ENCODE results near the gene SRPK1.
"Not testable (repeated sequence)": the region's sequence is repeated elsewhere in the genome, so short reads cannot be mapped to it uniquely, and the experiment has no call there.

The SRPK1 gene

DNA sequence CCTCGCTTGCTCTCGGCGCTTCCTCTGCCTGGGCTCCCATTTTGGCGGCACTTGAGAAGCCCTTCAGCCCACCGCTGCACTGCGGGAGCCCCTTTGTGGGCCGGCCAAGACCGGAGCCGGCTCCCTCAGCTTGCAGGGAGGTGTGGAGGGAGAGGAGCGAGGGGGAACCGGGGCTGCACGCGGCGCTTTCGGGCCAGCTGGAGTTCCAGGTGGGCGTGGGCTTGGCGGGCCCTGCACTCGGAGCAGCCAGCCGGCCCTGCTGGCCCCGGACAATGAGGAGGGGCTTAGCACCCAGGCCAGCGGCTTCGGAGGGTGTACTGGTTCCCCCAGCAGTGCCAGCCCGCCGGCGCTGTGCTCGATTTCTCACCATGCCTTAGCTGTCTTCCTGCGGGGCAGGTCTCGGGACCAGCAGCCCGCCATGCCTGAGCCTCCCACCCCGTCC, 10.2 kb upstream of the SRPK1 start:
- no peak for DNase-seq (ENCODE audit: low read depth)

DNA sequence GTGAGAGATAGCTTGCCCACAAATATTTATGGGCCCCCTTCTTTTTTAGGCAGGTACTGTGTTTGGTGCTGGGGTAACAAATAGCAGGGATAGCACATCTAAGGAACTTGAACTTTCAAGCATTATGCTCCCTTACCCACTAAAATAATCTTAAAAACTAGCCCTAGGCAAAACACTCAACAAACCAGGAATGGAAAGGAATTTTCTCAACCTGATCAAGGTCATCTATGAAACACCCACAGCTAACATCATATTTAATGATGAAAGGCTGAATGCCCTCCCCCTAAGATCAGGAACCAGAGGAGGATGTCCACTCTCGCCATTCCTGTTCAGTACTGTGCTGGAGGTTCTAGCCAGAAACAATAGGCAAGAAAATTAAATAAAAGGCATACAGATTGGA, 8.7 kb upstream of the SRPK1 start:
- no peak for DNase-seq (ENCODE audit: low read depth)

DNA sequence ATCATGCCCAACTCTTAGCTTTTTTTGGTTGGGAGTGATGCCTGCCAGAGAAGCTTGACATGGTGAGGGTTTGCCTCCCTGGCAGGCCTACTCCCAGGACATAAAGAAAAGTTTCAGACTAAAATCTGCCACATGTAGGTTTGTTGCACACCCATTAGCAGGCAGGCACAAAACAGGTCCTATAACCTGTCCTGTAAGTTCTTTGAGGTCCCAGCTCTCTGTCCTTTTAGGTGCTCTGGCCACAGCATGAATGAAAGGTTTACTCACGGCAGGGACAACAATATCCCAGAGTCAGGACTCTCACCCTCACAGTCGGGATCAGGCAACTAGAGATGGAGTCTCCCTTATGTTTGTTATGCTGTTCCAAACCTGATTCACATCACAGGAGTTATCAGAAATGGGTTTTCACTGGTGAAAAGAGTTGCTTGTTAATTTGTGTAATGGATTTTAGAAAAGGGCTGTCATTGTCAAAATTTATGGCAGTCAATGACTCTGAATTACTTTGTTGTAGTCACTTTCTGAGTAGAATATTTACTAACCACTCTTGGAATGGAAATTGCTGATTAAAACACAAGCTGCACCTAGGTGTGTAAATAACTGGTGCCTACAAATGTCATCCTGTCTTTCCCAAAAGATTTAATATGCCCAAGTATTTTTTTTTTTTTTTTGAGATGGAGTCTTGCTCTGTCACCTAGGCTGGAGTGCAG, 5.8 kb upstream of the SRPK1 start:
- no peak for DNase-seq (ENCODE audit: low read depth)

DNA sequence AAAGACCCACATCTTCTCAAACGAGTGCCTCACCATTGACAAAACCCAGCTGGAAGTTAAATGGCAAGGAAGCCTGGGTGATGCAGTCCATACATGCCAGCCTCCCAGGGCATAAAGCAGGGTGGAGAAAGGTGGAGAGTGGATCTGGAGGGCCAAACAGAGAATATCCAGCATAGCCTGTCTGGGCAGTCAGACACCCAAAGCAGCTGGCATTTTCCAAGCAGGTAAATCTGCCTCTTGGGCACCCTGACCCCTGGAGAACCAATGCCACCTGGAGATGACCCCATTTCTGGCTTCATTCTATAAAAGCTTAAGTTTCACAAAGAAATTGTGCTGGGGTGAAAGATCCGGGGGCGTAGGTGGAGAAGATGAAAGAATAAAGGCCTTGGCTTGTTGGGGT, 5.1 kb upstream of the SRPK1 start:
- DNase-seq (ENCODE audit: low read depth) = no peak

DNA sequence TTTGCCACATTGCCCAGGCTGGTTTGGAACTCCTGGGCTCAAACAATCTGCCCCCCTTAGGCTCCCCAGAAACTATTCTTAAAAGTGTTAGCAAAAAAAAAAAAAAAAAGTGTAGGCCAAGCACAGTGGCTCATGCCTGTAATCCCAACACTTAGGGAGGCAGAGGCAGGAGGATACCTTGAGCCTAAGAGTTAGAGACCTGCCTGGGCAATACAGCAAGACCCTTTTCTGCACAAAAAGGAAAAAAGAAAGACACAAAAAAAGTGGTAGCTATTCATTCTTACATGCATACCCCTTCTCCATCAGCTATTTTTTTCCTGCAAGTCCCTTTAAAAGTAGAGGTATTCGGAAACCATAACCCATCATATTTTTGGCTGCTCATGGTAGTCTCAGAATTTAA, 3.2 kb upstream of the SRPK1 start:
- DNase-seq (ENCODE audit: low read depth) = no peak

DNA sequence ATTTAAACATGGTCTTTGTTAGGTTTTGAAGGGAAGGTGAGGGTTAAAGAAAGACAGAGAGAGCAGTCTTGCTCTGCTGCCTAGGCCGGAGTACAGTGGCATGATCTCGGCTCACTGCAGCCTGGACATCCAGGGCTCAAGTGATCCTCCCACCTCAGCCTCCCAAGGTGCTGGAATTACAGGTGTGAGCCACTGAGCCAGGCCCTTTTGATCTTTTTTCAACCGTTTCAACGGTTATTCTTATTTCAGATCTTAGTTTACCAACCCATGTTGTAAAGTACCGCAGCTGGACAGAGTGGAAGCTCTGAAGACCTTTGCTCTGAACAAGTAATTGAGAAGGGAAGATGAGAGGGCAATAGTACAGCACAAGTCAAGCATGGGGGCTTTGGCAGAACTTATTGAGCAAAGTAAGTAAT, 1.2 kb upstream of the SRPK1 start:
- DNase-seq (ENCODE audit: low read depth) = no peak

DNA sequence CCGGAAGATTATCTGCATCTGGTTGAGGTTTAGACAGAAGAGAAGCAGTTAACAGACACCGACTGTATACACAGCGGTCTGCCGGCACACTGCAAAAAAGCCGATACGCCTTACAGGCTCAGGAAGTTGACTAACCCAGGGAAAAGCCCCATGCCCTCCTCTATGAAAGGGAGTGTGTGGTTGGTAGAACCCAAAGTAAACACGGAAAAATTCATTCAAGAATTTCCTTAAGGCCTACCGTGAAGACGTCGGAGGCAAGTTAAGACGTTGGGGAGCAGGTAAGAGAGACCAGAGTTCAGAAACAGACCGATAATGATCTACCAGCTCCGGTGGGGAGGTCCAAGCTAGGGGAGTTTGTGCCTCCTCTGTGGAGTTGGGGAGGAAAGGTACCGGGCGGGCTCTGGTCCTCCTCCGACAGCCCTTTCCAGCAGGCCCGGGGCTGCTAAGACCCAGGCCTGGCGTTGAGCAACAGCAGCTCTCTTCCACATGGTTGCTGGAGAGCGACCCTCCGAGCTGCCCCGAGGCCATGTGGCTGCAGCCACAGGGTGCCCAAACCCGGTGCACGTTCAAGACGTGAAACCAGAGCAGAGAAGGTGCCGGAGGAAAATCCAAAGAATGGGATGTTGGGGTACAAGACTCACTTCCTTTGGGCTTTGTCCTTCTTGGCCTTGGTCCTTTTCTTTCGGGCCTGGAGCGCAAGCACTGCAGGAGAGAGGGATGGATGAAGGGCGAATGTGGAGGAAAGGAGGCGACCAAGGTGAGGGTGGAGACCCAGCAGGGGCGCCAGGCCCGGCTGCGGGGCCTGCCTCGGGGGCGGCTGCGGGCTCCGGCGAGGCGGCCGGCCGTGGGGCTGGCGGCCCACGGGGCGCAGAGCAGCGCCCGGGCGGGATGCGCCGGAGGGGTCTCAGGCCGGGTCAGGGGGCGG, 809 bp downstream of the SRPK1 start:
- peak; percentile 13 for DNase-seq (ENCODE audit: low read depth)

DNA sequence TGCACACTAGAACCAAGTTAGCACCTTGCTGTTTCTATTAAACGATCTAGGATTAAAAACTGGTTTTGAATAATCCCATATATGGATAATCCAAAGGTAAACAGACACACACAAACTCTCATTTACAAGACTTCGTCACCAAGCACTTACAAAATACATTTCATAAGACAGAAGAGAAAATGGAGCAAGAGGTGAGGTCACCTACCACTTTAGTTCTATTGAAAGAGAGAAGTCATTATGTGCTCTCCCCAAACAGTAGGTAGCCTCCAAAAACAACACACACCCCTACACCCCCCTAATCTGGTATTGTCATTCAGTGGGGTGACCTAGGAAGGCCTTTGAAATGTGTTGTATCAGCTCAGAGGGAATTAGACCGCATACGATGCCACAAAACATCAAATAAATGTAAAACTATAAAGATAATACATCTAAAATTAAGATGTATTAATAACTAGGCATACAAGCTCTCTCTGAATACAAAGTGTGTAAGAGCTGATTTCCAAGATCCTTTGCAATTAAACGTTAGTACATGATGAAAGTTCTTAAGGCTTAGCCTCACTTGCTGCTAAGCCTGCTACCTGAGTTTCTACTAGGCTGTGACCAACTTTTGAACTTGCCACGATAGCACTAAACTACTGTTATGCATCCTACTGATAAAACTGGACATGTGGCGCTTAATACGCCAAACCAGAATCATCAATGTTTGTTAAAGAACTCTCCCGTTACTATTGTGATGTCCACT, 1.6 kb downstream of the SRPK1 start:
- DNase-seq (ENCODE audit: low read depth) = no peak

DNA sequence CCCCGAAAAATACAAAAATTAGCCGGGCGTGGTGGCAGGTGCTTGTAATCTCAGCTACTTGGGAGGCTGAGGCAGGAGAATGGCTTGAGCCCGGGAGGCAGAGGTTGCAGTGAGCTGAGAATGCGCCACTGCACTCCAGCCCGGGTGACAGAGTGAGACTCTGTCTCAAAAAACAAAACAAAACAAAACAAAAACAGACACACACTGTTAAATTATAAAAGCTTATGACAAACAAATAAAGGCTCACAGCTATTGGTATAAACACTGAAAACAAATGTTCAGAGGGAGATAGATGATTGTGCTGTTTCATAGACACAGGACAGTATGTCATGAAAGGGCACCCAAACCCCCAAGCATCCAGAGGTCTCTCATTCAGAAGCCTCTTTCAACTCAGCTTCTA, 4.0 kb downstream of the SRPK1 start:
- not testable (repeated sequence) for DNase-seq (ENCODE audit: low read depth)

DNA sequence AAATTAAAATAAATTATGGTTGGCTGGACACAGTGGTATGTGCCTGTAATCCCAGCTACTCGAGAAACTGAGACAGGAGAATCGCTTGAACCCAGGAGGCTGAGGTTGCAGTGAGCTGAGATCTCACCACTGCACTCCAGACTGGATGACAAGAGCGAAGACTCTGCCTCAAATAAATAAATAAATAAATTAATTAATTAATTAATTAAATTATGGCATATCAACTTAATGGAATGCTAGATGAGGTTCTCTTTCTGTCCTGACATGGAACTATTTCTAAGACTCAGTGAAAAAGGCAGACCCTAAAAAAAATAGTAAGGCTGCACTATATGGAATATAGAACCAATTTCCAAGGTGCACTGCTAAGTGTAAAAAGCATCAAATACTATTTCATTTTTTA, 4.8 kb downstream of the SRPK1 start:
- no peak for DNase-seq (ENCODE audit: low read depth)

DNA sequence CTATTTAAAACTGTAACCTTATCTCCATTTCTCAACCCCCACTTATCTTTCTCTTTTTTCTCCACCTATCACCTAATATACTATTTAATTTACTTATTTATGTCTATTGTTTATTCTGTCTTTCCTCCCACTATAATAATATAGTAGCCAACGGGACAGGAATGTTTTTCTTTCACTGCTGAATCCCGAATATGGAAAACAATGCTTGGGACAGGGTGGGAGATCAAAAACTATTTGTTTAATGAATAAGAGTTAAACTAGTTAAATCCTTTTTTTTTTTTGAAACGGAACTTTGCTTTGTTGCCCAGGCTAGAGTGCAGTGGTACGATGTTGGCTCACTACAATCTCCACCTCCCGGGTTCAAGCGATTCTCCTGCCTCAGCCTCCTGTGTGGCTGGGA, 6.4 kb downstream of the SRPK1 start:
- no peak for DNase-seq (ENCODE audit: low read depth)

DNA sequence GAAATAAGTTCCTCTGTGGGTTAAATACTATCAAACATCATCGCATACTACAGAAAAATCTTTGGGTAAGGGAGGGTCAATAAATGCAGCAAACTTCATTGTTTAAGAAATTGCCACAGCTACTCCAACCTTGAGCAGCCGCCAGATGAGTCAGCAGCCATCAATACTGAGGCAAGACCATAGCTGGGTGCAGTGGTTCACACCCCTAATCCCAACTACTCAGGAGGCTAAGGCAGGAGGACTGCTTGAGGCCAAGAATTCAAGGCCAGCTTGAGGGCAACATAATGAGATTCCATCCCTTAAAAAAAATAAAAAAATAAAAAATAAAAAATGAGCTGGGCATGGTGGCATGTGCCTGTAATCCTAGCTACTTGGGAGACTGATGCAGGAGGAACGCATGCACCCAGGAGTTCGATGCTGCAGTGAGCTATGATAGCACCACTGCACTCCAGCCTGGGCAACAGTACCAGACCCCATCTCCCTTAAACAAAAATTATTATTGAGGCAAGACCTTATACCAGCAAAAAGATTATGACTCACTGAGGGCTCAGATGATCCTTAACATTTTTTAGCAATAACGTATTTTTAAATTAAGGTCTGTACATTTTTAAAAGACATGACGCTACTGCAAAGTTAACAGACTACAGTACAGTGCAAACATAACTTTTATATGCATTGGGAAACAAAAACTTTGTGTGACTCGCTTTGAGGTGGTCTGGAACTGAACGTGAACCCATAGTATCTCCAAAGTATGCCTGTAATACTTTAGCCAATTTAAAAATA, 8.8 kb downstream of the SRPK1 start:
- no peak for DNase-seq (ENCODE audit: low read depth)

DNA sequence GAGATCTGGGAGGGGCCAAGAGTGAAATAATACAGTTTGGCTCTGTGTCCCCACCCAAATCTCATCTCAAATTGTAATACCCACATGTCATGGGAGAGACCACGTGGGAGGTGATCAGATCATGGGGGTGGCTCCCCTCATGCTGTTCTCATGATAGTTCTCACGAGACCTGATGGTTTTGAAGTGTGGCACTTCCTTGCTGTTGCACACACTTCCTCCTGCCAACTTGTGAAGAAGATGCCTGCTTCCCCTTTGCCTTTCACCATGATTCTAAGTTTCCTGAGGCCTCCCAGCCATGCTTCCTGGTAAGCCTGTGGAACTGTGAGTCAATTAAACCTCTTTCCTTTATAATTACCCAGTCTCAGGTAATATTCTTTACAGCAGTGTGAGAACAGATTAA, 11.3 kb downstream of the SRPK1 start:
- not testable (repeated sequence) for DNase-seq (ENCODE audit: low read depth)

DNA sequence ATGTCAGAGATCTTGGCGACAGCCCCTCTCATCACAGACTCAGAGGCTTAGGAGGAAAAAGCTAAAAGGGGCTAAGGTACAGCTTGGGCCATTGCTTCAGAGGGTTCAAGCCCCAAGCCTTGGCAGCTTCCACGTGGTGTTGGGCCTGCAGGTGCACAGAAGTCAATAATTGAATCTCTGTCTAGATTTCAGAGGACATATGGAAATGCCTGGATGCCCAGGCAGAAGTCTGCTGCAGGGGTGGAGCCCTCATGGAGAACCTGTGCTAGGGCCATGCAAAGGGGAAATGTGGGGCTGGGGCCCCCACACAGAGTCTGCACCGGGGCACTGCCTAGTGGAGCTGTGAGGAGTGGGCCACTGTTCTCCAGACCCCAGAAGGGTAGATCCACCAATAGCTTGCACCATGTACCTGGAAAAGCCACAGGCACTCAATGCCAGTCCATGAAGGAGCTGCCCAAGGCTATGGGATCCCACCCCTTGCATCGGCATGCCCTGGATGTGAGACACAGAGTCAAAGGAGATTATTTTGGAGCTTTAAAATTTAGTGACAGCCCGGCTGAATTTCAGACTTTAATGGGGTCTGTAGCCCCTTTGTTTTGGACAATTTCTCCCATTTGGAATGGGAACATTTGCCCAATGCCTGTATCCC, 12.0 kb downstream of the SRPK1 start:
- DNase-seq (ENCODE audit: low read depth) = not testable (repeated sequence)

DNA sequence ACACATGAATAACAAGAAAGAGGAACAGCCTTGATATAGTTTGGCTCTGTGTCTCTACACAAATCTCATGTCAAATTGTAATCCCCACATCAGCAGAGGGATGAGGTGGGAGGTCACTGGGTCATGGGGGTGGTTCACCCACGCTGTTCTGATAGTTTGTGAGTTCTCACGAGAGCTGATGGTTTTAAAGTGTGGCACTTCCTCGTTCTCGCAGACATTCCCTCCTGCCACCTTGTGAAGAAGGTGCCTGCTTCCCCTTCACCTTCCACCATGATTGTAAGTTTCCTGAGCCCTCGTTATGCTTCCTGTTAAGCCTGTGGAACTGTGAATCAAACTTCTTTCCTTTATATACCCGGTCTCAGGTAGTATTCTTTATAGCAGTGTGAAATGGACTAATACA, 13.1 kb downstream of the SRPK1 start:
- no peak for DNase-seq (ENCODE audit: low read depth)

DNA sequence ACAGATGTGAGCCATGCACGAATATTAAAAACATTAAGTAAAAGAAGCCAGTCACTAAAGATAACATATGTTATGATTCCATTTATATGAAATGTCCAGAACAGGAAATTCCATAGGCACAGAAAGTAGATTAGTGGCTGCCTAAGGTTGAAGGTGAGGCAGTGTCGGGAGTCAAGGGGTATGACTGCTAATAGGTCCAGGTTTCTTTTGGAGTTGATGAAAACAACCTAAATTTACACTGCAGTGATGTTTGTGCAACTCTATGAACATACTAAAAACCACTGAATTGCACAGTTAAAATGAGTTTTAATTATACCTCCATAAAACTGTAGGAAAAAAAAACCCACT, 14.4 kb downstream of the SRPK1 start:
- DNase-seq (ENCODE audit: low read depth) = no peak

DNA sequence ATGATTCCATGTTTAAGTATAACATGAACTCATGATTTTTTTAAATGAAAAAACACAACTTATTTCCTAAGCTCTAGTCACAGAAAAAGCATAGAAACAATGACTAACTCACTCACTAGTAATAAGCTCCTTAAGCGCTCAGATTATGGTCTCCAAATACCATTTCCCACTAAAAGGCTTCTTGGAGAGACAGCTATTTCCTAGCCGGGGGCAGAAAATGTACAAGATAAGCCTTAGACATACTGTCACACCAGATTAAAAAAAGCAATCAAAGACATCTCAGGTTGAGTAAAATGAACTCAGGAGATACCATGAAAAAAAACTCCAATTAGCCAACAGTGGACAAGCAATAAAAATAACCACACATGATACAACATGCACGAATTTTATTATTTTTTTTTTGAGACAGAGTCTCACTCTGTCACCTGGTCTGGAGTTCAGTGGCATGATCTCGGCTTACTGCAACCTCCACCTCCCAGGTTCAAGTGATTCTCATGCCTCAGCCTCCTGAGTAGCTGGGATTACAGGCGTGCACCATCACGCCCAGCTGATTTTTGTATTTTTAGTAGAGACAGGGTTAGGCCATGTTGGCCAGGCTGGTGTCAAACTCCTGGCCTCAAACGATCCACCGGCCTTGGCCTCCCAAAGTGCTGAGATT, 14.9 kb downstream of the SRPK1 start:
- DNase-seq (ENCODE audit: low read depth) = no peak

DNA sequence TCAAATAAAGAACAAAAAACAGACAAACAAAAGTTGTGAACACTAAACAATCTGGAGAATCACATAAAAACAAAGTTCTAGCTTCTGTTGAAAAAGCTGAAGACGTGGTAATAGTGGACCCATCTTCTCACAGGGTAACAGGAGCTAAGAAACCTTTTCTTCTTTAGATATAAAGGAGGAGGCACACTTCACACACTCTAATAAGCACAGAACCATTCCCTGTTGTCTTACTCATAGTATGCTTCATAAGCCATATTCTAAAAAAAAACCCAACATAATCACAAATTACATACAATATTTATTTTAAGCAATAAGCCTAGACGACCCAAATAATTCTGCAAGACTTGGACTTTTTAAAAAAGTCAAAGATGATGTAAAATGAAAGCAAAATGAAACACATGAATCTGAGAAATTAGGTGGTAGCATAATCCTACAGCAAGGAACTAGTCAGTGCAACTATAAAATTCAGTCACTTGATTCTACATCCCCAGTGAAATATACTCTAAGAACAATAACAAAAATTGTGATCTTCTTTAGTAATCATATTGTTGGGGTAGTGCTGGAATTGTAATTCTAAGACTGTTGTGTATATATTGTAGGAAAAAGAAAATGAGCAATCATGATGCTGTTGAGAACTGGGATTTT, 15.6 kb downstream of the SRPK1 start:
- DNase-seq (ENCODE audit: low read depth) = no peak

DNA sequence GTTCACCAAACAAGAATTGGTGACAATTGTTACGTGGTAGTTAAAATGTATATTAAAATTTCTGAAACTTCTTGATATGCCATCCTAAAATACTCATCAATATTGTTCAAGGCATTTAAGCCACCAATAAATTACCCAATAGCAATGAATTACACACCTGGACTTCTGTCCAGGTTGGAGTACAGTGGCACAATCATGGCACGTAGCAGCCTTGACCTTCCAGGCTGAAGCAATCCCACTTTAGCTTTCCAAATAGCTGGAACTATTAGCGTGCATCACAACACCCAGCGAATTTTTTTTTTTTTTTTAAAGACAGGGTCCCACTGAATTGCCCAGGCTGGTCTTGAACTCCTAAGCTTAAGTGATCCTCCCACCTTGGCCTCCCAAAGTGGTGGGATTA, 17.2 kb downstream of the SRPK1 start:
- no peak for DNase-seq (ENCODE audit: low read depth)

DNA sequence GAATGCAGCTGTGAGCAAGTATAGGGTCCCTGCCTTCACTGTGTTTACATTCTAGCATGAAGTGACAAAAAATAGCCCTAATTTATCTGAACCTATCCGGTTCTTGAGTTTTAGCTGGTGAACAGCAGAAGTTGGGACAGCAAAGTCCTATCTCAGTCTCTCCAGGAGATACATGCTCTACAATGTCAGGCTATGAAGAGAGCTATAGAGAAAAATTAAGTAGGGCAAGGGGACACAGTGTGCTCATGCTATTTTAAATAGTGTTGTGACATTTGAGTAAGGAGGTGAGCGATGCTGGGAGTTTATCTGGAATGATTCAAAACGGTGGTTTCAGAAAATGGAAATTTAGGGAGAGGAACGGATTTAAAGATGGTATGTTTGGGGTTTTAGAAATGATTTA, 20.4 kb downstream of the SRPK1 start:
- DNase-seq (ENCODE audit: low read depth) = no peak
